Measurements from ENCODE around the gene DES. TPM values are rescaled to one million over a fixed set of nuclear protein-coding genes. Genes with fewer than 3 reads are reported as not detected.
A peak's percentile ranks its signal among the peaks of the same experiment; 100 is the strongest.

The DES gene
- total and polyA plus RNA-seq, 9 of the 15 experiments (the other 6 are each of a cell fraction or from before 2014, with no cell fraction given) = 2.5 to 58.9 (median 21.9) TPM

DNA sequence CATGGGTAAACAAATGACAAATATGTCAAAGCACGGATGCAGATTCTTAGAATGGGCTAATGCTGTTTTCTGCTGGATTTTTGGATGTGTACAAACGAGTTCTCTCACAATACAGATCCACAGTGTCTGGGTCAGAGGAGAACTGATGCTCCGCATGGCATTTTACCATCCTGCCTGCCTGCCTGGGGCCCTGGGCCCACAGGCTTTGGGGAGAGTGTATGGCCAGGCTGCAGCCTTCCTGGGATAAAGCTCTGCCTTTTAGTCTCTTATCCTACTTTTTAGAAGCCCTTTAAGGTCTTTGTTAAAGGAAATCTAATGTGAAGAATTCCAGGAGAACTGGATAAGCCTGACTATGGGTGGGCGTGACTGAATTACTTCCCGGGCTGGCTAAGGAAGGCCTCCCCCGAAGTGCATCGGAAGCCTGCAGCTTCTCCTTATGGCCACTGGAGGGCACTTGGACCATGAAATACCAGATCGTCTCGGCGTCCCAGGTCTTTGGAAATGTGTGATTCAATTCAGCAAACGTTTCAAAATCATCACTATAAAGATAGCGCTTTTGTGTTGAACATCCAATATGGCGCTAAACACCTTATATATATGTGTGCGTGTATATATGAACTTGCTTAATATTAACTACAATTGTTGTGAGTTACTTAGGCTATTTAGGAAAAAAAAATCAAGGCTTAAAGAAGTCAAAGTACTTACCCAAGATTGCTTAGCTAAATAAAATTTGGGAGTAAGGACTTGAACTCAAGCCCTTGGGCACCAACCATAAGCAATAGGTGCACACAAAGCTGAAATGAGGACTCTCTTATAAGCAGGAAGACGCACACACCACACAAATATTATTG is 15.3 kb upstream of the DES start (continued):
- TF ChIP-seq, protein P1, sequence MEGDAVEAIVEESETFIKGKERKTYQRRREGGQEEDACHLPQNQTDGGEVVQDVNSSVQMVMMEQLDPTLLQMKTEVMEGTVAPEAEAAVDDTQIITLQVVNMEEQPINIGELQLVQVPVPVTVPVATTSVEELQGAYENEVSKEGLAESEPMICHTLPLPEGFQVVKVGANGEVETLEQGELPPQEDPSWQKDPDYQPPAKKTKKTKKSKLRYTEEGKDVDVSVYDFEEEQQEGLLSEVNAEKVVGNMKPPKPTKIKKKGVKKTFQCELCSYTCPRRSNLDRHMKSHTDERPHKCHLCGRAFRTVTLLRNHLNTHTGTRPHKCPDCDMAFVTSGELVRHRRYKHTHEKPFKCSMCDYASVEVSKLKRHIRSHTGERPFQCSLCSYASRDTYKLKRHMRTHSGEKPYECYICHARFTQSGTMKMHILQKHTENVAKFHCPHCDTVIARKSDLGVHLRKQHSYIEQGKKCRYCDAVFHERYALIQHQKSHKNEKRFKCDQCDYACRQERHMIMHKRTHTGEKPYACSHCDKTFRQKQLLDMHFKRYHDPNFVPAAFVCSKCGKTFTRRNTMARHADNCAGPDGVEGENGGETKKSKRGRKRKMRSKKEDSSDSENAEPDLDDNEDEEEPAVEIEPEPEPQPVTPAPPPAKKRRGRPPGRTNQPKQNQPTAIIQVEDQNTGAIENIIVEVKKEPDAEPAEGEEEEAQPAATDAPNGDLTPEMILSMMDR (IDR thresholded peaks at IDR 0.05 in 2 of 3, conservative IDR thresholded peaks at IDR 0.05 in 1 of 3; ENCODE audit: insufficient read depth in 2 of 3, low read depth in 1 of 3, low read length in 3 of 3) = peak; percentile 85 to 90 (median 89)
- TF ChIP-seq CSDE1 (IDR thresholded peaks at IDR 0.05) (no peak), REST (IDR thresholded peaks at IDR 0.05; ENCODE audit: borderline replicate concordance) (peak; percentile 79), REST (CRISPR knock-in tag; IDR thresholded peaks at IDR 0.05; ENCODE audit: low read depth) (no peak), RHOXF2B (CRISPR knock-in tag; conservative IDR thresholded peaks at IDR 0.05) (no peak), DEAF1 (CRISPR knock-in tag; IDR thresholded peaks at IDR 0.05) (peak; percentile 77)

All from K562 (cell line).